ENCODE measurements around the gene ICA1L. TPM values are rescaled to one million over a fixed set of nuclear protein-coding genes. Genes with fewer than 3 reads are reported as not detected.

Gene ICA1L
- total RNA-seq, 2 experiments from 2014 or later = 1.5 to 1.6 TPM

DNA sequence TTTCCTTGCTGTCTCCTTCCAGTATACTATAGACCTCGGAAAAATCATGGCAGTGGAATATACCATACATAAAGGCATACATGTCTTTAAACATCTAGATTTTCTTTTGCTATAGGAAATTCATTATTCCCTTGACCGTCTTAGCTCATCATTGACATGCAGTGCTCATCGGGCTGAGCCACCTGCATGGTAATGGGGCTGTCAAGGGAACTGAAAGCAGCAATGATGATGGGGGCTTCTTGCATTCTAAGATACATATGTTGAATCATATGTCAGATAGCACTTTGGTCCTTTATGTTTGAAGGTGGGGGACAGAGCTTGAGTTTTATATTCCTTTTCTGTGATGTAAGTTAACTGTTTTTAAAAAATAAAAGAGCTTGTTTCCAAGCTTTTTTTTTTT, 106.6 kb downstream of the ICA1L start:
- peaks cover 25% of the 10 kb centered on the region for H3K36me3 ChIP-seq (ENCODE audit: insufficient read depth, low read length)
- intact Hi-C loops (cut with DNase I, micrococcal nuclease) = loop anchor here in 1 of 2 experiments (5.0 kb wide), 1 partner anchor 133 kb away; the partner anchor contains the start of gene FAM117B
- H3K9me3 ChIP-seq (ENCODE audit: control insufficient read depth in 1 of 2, insufficient read depth in 1 of 2, low read length in 2 of 2) = no peaks in the 10 kb centered on the region
- H3K27me3 ChIP-seq (ENCODE audit: control insufficient read depth in 1 of 2, insufficient read depth in 2 of 2, low read length in 2 of 2) = no peaks in the 10 kb centered on the region
- ATAC-seq (ENCODE audit: poor library complexity) (no peak), DNase-seq (no peak)
- no peaks in the 10 kb centered on the region for H3K27me3 Mint-ChIP-seq
- no peaks in the 10 kb centered on the region for H3K9me3 Mint-ChIP-seq
- H3K4me3 Mint-ChIP-seq = peak overlapping the region; percentile 16
- H3K4me1 Mint-ChIP-seq (ENCODE audit: low read depth) = peaks cover 66% of the 10 kb centered on the region
- H3K36me3 Mint-ChIP-seq (ENCODE audit: low read depth) = peaks cover 77% of the 10 kb centered on the region
- H3K27ac Mint-ChIP-seq = peak overlapping the region; percentile 84
- no peak overlapping the region for H3K4me3 ChIP-seq (ENCODE audit: low read length)
- POLR2A ChIA-PET = interaction anchor here (0.6 to 1.1 kb wide), 3 partner anchors 13 to 402 kb away, joined by 3 to 5 read pairs (median 3); no protein-coding TSS in a partner anchor
- TF ChIP-seq, protein P1, sequence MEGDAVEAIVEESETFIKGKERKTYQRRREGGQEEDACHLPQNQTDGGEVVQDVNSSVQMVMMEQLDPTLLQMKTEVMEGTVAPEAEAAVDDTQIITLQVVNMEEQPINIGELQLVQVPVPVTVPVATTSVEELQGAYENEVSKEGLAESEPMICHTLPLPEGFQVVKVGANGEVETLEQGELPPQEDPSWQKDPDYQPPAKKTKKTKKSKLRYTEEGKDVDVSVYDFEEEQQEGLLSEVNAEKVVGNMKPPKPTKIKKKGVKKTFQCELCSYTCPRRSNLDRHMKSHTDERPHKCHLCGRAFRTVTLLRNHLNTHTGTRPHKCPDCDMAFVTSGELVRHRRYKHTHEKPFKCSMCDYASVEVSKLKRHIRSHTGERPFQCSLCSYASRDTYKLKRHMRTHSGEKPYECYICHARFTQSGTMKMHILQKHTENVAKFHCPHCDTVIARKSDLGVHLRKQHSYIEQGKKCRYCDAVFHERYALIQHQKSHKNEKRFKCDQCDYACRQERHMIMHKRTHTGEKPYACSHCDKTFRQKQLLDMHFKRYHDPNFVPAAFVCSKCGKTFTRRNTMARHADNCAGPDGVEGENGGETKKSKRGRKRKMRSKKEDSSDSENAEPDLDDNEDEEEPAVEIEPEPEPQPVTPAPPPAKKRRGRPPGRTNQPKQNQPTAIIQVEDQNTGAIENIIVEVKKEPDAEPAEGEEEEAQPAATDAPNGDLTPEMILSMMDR (IDR thresholded peaks at IDR 0.05) = no peak
- H3K27ac ChIP-seq (ENCODE audit: low read depth in 1 of 2, low read length in 2 of 2) = no peak overlapping the region
- CTCF ChIA-PET = interaction anchor here (1.2 kb wide), 1 partner anchor 177 kb away, joined by 3 read pairs; no protein-coding TSS in a partner anchor
- peaks cover 4% of the 10 kb centered on the region for H3K4me1 ChIP-seq (ENCODE audit: insufficient read depth, low read length)

DNA sequence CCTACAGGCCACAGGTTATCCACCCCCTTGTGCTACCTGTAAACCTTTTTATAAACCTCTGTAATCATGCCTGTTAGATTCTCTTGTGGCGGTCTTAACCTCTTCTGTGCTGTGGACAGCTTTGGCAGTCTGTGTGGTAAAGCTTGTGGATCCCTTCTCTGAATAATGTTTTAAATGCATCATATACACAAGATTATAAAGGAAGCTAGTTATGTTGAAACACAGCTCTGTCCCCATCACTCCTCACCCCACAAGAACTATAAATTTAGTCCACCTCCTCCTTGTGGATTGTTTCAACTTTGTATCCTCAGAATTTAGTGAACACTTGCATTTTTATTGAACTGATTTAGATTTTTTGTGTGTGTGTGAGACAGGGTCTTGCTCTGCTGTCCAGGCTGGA, 107.7 kb downstream of the ICA1L start:
- ATAC-seq (ENCODE audit: poor library complexity) = no peak
- peaks cover 29% of the 10 kb centered on the region for H3K36me3 ChIP-seq (ENCODE audit: insufficient read depth, low read length)
- Mint-ChIP-seq H3K9me3 (no peaks in the 10 kb centered on the region), H3K36me3 (ENCODE audit: low read depth) (peaks cover 81% of the 10 kb centered on the region), H3K27ac (peak overlapping the region; percentile 84), H3K4me3 (no peak overlapping the region), H3K4me1 (ENCODE audit: low read depth) (peaks cover 64% of the 10 kb centered on the region), H3K27me3 (no peaks in the 10 kb centered on the region)
- H3K9me3 ChIP-seq (ENCODE audit: control insufficient read depth in 1 of 2, insufficient read depth in 1 of 2, low read length in 2 of 2) = no peaks in the 10 kb centered on the region
- CTCF ChIA-PET = no interaction called here
- peaks cover 4% of the 10 kb centered on the region for H3K4me1 ChIP-seq (ENCODE audit: insufficient read depth, low read length)
- no peaks in the 10 kb centered on the region for H3K27me3 ChIP-seq (ENCODE audit: control insufficient read depth in 1 of 2, insufficient read depth in 2 of 2, low read length in 2 of 2)
- H3K4me3 ChIP-seq (ENCODE audit: low read length) = no peak overlapping the region
- POLR2A ChIA-PET = interaction anchor here (4.6 kb wide), 1 partner anchor 129 kb away, joined by 32 read pairs; the partner anchor contains the start of gene FAM117B
- H3K27ac ChIP-seq (ENCODE audit: low read depth in 1 of 2, low read length in 2 of 2) = no peak overlapping the region
- no peak for DNase-seq
- TF ChIP-seq, protein P1 (IDR thresholded peaks at IDR 0.05) = no peak
- intact Hi-C loops (cut with DNase I, micrococcal nuclease) = loop anchor here (2.0 to 5.0 kb wide), 2 partner anchors 132 to 175 kb away; partner anchors contain the start of gene FAM117B (in 1 of the 2)

DNA sequence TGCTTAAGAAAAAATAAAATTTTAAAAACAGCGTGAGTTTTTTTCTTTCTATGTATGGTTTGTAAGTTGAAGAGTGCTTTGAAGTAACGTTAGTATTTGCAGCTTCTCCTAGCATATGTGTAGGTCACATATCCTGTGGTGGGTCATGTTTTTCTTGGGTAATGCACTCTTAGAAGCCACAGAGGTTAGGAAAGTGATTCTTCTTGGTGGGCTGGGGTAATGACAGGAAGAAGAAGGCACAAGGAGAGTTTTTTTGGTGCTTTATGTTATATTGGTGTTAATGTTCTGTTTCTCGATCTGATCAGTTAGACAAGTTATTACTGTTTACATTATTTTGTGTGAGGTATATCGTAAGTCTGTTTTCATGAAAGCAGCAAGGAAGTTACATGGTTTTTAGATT, 109.0 kb downstream of the ICA1L start:
- Mint-ChIP-seq H3K36me3 (ENCODE audit: low read depth) (peaks cover 86% of the 10 kb centered on the region), H3K27ac (peak overlapping the region; percentile 84), H3K4me3 (peak overlapping the region; percentile 52), H3K9me3 (no peaks in the 10 kb centered on the region), H3K4me1 (ENCODE audit: low read depth) (peaks cover 59% of the 10 kb centered on the region), H3K27me3 (no peaks in the 10 kb centered on the region)
- Histone ChIP-seq H3K4me1 (ENCODE audit: insufficient read depth, low read length) (peaks cover 4% of the 10 kb centered on the region), H3K27ac (ENCODE audit: low read depth in 1 of 2, low read length in 2 of 2) (no peak overlapping the region), H3K27me3 (ENCODE audit: control insufficient read depth in 1 of 2, insufficient read depth in 2 of 2, low read length in 2 of 2) (no peaks in the 10 kb centered on the region), H3K4me3 (ENCODE audit: low read length) (no peak overlapping the region), H3K9me3 (ENCODE audit: control insufficient read depth in 1 of 2, insufficient read depth in 1 of 2, low read length in 2 of 2) (no peaks in the 10 kb centered on the region), H3K36me3 (ENCODE audit: insufficient read depth, low read length) (peaks cover 37% of the 10 kb centered on the region)
- ChIA-PET POLR2A (interaction anchor here (0.5 to 4.6 kb wide), 6 partner anchors 9 to 128 kb away, joined by 3 to 32 read pairs (median 3); partner anchors contain the start of gene FAM117B), CTCF (no interaction called here)
- ATAC-seq (ENCODE audit: poor library complexity) (peak; percentile 90), DNase-seq (peak in 3 of 14 experiments; percentile 39 to 45 (median 40))
- intact Hi-C loops (cut with DNase I, micrococcal nuclease) = loop anchor here (2.0 to 5.0 kb wide), 2 partner anchors 130 to 174 kb away; partner anchors contain the start of gene FAM117B (in 1 of the 2)
- TF ChIP-seq, protein P1 (IDR thresholded peaks at IDR 0.05) = no peak

All from CD4-positive, alpha-beta T cell (primary cell).